DND-41 (cell line): ENCODE results near the gene FRMD3.

Source experiments
- ATAC-seq: fragments of 200-7000 bp; cut with Tn5 transposase; 3 replicates; pipeline ENCODE4 v1.9.1; 2021; ENCODE audit warnings: low read depth; ENCODE audit not compliant: insufficient read depth
- DNase-seq: peaks from one replicate; pipeline ENCODE4 v3.0.0-alpha.2; 2020
- H2AFZ ChIP-seq: 2 replicates; pipeline ENCODE4 v1.6.0; 2012; ENCODE audit warnings: low read depth, low read length
- H3K27ac ChIP-seq: 2 replicates; pipeline ENCODE4 v1.5.1; 2012; ENCODE audit warnings: low read length, inconsistent platforms
- H3K27me3 ChIP-seq: fragments of 200-600 bp; sonication (generic); 2 replicates; pipeline ENCODE4 v1.6.0; 2012; ENCODE audit warnings: low read length, mild to moderate bottlenecking, inconsistent platforms; ENCODE audit not compliant: insufficient read depth, poor library complexity
- H3K36me3 ChIP-seq: 2 replicates; pipeline ENCODE4 v1.5.1; 2012; ENCODE audit warnings: low read length, inconsistent platforms; ENCODE audit not compliant: insufficient read depth
- H3K4me1 ChIP-seq: 2 replicates; pipeline ENCODE4 v1.5.1; 2012; ENCODE audit warnings: mild to moderate bottlenecking, low read length; ENCODE audit not compliant: insufficient read depth
- H3K4me2 ChIP-seq: 2 replicates; pipeline ENCODE4 v1.6.0; 2012; ENCODE audit warnings: mild to moderate bottlenecking, moderate library complexity, low read length, inconsistent platforms; ENCODE audit not compliant: insufficient read depth
- H3K4me3 ChIP-seq, 2 experiments: fragments of 200-600 bp in 1 of 2; shearing (Covaris generic) in 1 of 2; 2 replicates each; pipeline ENCODE4 v1.5.1; 2012 to 2016; ENCODE audit warnings: inconsistent platforms in 2 of 2, low read length in 2 of 2, mild to moderate bottlenecking in 2 of 2, low read depth in 1 of 2, moderate library complexity in 1 of 2
- H3K79me2 ChIP-seq: 2 replicates; pipeline ENCODE4 v1.6.0; 2012; ENCODE audit warnings: low read length, inconsistent platforms; ENCODE audit not compliant: insufficient read depth
- H3K9ac ChIP-seq: 2 replicates; pipeline ENCODE4 v1.6.0; 2012; ENCODE audit warnings: low read depth, mild to moderate bottlenecking, inconsistent platforms, low read length, moderate library complexity
- H3K9me3 ChIP-seq: 2 replicates; pipeline ENCODE4 v1.5.1; 2012; ENCODE audit warnings: low read length, moderate library complexity, mild to moderate bottlenecking, inconsistent platforms; ENCODE audit not compliant: insufficient read depth, severe bottlenecking
- H4K20me1 ChIP-seq: 2 replicates; pipeline ENCODE4 v1.6.0; 2012; ENCODE audit warnings: low read length; ENCODE audit not compliant: insufficient read depth
- CTCF ChIP-seq: IDR thresholded peaks from 2 replicates; pipeline ENCODE4 v1.5.1; 2012; ENCODE audit warnings: borderline replicate concordance, low read length, moderate library complexity, mild to moderate bottlenecking; ENCODE audit not compliant: poor library complexity, severe bottlenecking; ENCODE audit errors: extremely low read depth
- EZH2 ChIP-seq: IDR thresholded peaks from 3 replicates; pipeline ENCODE4 v1.6.1; 2012; ENCODE audit warnings: borderline replicate concordance, low read depth, mild to moderate bottlenecking, moderate library complexity, low read length, inconsistent platforms; ENCODE audit not compliant: severe bottlenecking

The FRMD3 gene

GRCh38 chr9:83267741-83268140, 270.5 kb downstream of the FRMD3 start:
- H4K20me1 ChIP-seq = no peaks in the 10 kb centered on the region
- H3K36me3 ChIP-seq = no peaks in the 10 kb centered on the region
- no peak overlapping the region for H3K9ac ChIP-seq
- no peaks in the 10 kb centered on the region for H3K4me1 ChIP-seq
- no peaks in the 10 kb centered on the region for H3K9me3 ChIP-seq
- H3K27ac ChIP-seq = no peak overlapping the region
- ATAC-seq (no peak), DNase-seq (no peak)
- no peak overlapping the region for H3K4me2 ChIP-seq
- H3K27me3 ChIP-seq = no peaks in the 10 kb centered on the region
- H3K4me3 ChIP-seq = no peak overlapping the region
- H2AFZ ChIP-seq = no peak overlapping the region
- TF ChIP-seq CTCF (no peak), EZH2 (no peak)
- no peaks in the 10 kb centered on the region for H3K79me2 ChIP-seq

GRCh38 chr9:83266666-83267496, 271.3 kb downstream of the FRMD3 start:
- Histone ChIP-seq H4K20me1 (no peaks in the 10 kb centered on the region), H2AFZ (no peak overlapping the region), H3K27ac (no peak overlapping the region), H3K4me3 (no peak overlapping the region), H3K9me3 (no peaks in the 10 kb centered on the region), H3K9ac (no peak overlapping the region), H3K36me3 (no peaks in the 10 kb centered on the region), H3K4me2 (no peak overlapping the region), H3K79me2 (no peaks in the 10 kb centered on the region), H3K27me3 (no peaks in the 10 kb centered on the region), H3K4me1 (no peaks in the 10 kb centered on the region)
- TF ChIP-seq CTCF (no peak), EZH2 (no peak)
- DNase-seq = no peak
- no peak for ATAC-seq

- H3K27ac ChIP-seq = no peak overlapping the region
- H3K4me3 ChIP-seq = no peak overlapping the region
- H3K36me3 ChIP-seq = no peaks in the 10 kb centered on the region
- H3K27me3 ChIP-seq = no peaks in the 10 kb centered on the region
- no peaks in the 10 kb centered on the region for H3K9me3 ChIP-seq
- H3K9ac ChIP-seq = no peak overlapping the region
- TF ChIP-seq EZH2 (no peak), CTCF (no peak)
- no peaks in the 10 kb centered on the region for H4K20me1 ChIP-seq
- no peak overlapping the region for H2AFZ ChIP-seq
- no peaks in the 10 kb centered on the region for H3K4me1 ChIP-seq
- DNase-seq = no peak
- no peaks in the 10 kb centered on the region for H3K79me2 ChIP-seq
- no peak overlapping the region for H3K4me2 ChIP-seq
- no peak for ATAC-seq
Measured at GRCh38 chr9:83266331-83266665, 271.9 kb downstream of the FRMD3 start.
